CD4-positive, alpha-beta T cell treated with Interleukin-4 for 1 hour (primary cell): ENCODE results near the gene STK39.

Source experiments
- DNase-seq, 2 donors: peaks; one replicate each; pipeline ENCODE4 v3.0.0-alpha.2; 2020 to 2022

Gene STK39

GRCh38 chr2:168207851-168208250 is 39.5 kb downstream of the STK39 start:
- DNase-seq: no peak

GRCh38 chr2:168203762-168204693 is 43.4 kb downstream of the STK39 start:
- no peak for DNase-seq

GRCh38 chr2:168201584-168202116 is 45.7 kb downstream of the STK39 start:
- no peak for DNase-seq

- no peak for DNase-seq
Observed at GRCh38 chr2:168200930-168201583, 46.3 kb downstream of the STK39 start.

- DNase-seq: no peak
Observed at GRCh38 chr2:168198476-168199207, 48.8 kb downstream of the STK39 start.

GRCh38 chr2:168196764-168197180 is 50.6 kb downstream of the STK39 start:
- DNase-seq: no peak

DNA sequence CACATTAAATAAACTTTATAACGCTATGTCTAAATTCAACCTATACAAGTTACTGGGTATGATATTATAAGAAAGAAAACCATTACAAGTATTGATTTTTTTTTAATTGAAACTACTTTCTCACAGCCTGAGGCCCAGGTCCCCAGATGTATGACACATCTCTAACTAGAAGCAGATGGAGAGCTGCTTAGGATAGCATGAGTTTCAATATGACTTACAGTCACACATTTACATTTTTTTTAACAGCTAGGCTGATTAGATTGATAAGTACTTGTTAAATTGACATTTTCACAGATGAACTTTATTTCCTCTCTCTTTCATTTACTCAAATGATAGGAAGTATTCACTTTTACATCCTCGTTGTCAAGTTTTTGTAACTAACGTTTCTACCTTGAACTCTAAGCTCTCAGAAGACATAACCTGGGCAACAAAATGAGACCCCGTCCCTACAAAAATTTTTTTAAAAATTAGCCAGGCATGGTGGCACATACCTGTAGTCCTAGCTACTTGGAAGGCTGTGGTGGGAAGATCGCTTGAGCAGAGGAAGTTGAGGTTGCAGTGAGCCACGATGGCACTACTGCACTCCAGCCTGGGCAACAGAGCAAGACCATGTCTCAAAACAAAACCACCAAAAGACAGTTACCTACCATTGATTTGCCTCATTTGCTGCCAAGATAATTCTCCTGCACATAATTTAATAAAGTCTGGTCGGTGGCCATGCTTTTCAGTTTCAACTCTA is 52.4 kb downstream of the STK39 start:
- DNase-seq: peak; percentile 38 to 51

DNA sequence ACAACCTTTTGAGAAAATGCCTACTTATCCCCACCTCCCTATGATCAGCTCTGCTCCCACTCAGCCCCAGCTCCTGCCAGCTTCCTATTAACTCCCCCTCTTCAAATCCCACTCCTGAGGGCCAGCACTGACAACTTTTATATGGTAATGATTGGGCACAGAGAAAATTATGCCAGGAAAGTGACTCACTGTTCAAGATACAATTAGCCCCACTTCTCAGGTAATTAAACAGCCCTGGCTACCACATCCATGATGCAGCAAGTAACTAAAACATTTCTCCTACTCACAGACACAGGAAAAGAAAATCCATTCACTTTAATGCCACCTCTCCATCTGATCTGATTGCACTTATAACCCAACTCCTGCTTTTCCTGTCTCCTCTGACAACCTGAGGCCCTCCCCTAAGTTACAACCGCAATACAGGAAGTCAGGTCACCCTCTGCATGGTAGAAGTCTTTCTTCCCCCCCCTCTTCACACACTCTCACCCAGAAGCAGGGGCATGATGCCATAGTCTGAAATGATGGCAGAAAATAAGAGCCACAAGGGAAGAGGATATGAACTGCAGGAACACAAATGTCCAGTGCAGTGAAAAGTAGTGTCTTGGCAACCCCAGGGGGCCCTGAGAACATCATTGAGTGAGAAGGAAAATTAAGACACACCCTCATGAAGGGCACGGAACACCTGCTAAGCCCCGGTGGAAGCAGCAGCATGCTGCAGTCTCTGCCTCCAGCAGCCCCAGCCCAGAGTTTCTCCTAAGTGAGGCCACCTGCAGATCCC is 54.4 kb downstream of the STK39 start:
- DNase-seq: peak; percentile 50 to 67

DNA sequence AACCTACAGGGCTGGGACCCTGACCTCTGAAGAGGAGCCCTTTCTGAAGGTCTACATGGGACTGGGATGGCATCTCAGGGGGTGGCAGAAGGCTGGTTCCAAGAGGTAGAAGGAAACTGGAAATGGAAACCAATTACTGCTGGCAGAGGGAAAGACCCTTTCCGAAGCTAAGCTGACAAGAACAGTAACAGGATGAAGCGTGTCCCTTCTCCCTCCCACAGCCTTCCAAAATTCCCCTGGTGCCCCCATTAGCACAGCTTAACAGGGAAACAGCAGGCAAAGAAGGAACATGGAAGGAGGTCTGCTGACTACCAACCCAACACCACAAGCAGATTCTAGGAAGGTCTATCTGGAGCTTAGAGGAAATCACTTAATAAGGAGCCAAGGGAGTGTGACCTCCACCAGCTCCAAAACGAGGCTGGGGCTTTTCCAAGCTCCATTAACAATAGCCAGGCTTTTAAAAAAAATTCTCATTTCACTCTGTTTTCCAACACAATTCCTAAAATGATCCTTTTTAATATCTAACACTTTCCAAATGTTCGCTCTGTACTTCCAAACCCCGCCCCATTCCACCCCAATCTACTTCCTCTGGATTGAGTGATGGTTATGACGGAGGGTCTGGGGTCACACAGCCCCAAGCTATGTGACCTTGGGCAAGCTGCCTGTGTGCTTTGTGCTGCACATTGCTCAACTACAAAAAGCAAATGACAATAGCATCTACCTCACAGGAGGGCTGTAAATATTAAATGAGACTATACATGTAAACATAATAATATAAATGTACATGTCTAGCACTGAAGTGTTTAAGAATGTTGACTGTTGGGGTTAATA is 55.2 kb downstream of the STK39 start:
- DNase-seq: no peak

DNA sequence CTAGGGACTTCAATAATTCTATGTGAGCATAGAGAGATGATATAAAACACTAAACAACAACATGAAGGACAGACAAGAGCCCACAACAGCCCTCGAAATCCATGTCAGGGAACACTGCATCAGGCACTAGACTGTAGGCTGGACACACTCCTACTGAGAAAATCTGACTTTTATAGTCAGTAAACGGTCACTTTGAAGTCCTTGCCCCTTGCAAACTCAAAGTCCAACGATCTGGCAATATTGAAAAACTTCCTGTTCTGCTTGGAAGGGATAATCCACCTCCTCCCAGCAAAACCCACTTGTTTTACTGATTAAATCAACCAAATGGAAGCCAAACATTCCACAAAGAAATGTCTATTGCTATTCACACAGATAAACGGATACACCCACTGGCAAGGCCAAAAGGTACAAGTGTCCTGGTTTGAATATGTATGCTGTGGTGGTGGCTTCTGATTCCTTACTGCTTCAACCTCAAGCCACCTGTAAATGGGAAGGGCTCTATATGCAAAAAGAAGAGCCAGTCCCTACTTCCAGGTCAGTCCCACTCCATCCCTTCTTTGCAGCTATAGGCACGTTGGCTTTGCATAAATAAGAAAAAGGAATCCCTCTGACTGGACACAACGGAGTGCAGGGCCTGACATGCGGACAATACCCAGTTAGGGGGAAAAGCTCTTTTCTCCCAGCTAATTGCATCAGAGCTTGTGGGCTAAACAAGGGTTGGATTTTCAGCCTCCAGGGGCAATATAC is 56.6 kb downstream of the STK39 start:
- no peak for DNase-seq

- DNase-seq: no peak
Observed at GRCh38 chr2:168189835-168190569, 57.4 kb downstream of the STK39 start.

- DNase-seq: no peak
Observed at GRCh38 chr2:168188002-168188401, 59.4 kb downstream of the STK39 start.

- DNase-seq: no peak
Observed at GRCh38 chr2:168186452-168186851, 60.9 kb downstream of the STK39 start.

DNA sequence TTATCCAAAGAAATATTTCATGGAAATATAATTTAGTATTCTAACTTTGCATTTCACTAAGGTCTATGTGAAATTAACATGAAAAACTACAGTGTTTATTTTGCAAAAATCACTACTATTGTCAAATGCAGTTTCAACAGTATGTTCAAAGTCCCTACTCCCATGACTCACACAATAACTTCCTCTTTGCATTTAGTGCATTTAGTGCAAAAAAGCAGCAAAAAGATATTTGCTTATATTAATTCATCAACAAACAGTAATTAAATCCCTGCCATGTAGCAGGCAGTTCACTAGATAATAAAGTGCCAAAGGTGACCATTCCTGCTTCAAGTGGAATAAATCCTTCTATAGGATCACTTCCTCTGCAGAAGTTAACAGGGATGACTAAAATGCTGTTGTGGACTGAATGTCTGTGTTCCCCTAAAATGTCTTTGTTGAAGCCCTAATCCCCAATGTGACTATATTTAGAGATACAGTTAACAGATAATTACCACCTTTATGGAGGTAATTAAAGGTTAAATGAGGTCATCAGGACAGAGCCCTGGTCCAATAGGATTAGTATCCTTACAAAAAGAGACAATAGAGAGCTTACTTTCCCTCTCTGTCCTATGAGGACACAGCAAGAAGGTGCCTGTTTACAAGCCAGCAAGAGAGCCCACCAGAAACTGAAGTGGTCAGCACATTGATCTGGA is 61.7 kb downstream of the STK39 start:
- DNase-seq: no peak

DNA sequence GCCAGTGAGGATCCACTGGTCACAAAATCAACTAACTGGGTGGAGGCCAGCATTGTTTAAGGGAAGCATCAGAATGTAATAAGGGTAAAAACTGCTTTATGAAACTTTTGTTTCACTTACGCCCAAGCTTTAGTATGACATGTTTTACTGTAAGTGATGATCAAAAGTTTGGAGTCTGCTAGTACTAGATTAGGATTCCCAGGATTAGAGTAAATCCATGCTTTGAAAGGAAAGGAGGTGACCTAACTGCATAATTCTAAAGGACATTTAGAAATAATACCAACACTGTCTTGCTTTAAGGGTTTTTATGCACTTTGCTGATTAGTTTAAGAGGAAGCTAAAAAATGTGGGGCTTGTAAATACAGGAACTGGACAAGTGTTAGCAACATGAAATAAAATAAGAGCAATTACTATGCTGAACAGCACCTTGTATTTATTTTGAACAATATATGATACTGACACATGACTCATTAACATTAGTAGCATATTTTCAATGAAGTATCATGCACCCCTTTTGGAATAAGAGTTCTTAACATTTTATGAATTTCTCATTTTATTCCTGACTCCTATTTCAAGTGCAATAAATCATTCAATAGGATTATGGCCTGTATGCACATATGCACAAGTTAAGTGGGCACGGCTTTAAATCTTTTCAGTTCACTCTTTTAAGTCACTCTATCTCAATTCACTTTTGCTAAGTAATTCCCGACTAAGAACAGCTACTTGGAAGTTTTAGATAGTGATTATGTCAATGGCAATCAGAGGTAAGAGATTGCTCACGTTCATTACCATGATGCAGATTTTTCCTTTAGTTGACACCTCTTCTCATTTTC is 62.5 kb downstream of the STK39 start:
- no peak for DNase-seq

- DNase-seq: no peak
Observed at GRCh38 chr2:168183308-168183997, 63.9 kb downstream of the STK39 start.
